HepG2 (cell line): ENCODE measurements around the gene CKS2. TPM values are rescaled to one million over a fixed set of nuclear protein-coding genes. Genes with fewer than 3 reads are reported as not detected.

ENCODE experiments used
- ATAC-seq: fragments of 200-7000 bp; cut with Tn5 transposase; 3 replicates; pipeline ENCODE4 v1.9.1; 2020; ENCODE audit warnings: mild to moderate bottlenecking, moderate library complexity
- BruUV-seq: library from RNA; stranded (reverse); fragments of 400-500 nt; replicated peaks from 2 replicates; lab custom pipeline; 2021; lab: Mats Ljungman, UMichigan
- CTCF ChIA-PET: fragments of 300-600 bp; formaldehyde crosslinking; extraction: SDS; loops from one replicate; lab custom pipeline; 2021; ENCODE audit warnings: low total read pairs, inconsistent platforms, low intra/inter-chr PET ratio; lab: Yijun Ruan, JAX
- POLR2A ChIA-PET: fragments of 350-600 bp; sonication (Branson Sonifier 250); formaldehyde crosslinking; loops from one replicate; lab custom pipeline; 2020; ENCODE audit warnings: antibody characterized with exemption, inconsistent platforms; lab: Yijun Ruan, JAX
- DNase-seq: peaks from one replicate; pipeline ENCODE4 v3.0.0-alpha.2; 2015; ENCODE audit warnings: low spot score
- FAIRE-seq: peaks from 3 replicates; lab custom pipeline; 2011; peaks lifted over from hg19 to GRCh38; lab: Jason Lieb, UNC
- H2AFZ ChIP-seq: one replicate; pipeline ENCODE4 v1.6.1; 2011; ENCODE audit warnings: low read length, inconsistent platforms
- H3K27ac ChIP-seq: fragments of 300-600 bp; 3 replicates; pipeline ENCODE4 v1.8.0; 2011; ENCODE audit warnings: mixed run types, mild to moderate bottlenecking, mixed read lengths, low read length, inconsistent platforms; ENCODE audit not compliant: insufficient read depth; ENCODE audit errors: extremely low read length
- H3K27me3 ChIP-seq, 2 experiments: fragments of 200-600 bp in 1 of 2; 2 replicates in 1 of 2; 3 replicates in 1 of 2; pipeline versions ENCODE4 v1.6.0 to v1.8.0; 2011; ENCODE audit warnings: low read length in 2 of 2, mild to moderate bottlenecking in 2 of 2, moderate library complexity in 2 of 2, inconsistent platforms in 1 of 2; ENCODE audit not compliant: insufficient read depth in 2 of 2, control insufficient read depth in 1 of 2
- H3K36me3 ChIP-seq, 2 experiments: fragments of 200-600 bp in 1 of 2; replicated peaks in 1 of 2; 2 replicates in 1 of 2; 3 replicates in 1 of 2; pipeline versions ENCODE4 v1.5.1 to v1.8.0; 2011; ENCODE audit warnings: low read length in 2 of 2, inconsistent platforms in 1 of 2; ENCODE audit not compliant: insufficient read depth in 2 of 2, control insufficient read depth in 1 of 2
- H3K4me1 ChIP-seq: 2 replicates; pipeline ENCODE4 v1.5.1; 2012; ENCODE audit warnings: low read length, inconsistent platforms; ENCODE audit not compliant: insufficient read depth
- H3K4me2 ChIP-seq: 2 replicates; pipeline ENCODE4 v1.6.0; 2011; ENCODE audit warnings: low read depth, low read length, inconsistent platforms
- H3K4me3 ChIP-seq, 3 experiments: fragments of 200-600 bp in 1 of 3; sonication (generic), shearing (Covaris generic) in 1 of 3; replicated peaks in 1 of 3; 2 replicates each; pipeline ENCODE4 v1.5.1; 2011 to 2016; ENCODE audit warnings: low read length in 3 of 3, inconsistent platforms in 2 of 3, low read depth in 2 of 3, mild to moderate bottlenecking in 2 of 3, control low read depth in 1 of 3, mixed read lengths in 1 of 3; ENCODE audit not compliant: insufficient read depth in 1 of 3
- H3K79me2 ChIP-seq: one replicate; pipeline ENCODE4 v1.6.1; 2011; ENCODE audit warnings: low read length, inconsistent platforms; ENCODE audit not compliant: insufficient read depth
- H3K9ac ChIP-seq: 2 replicates; pipeline ENCODE4 v1.6.0; 2011; ENCODE audit warnings: mild to moderate bottlenecking, low read depth, low read length, inconsistent platforms; ENCODE audit not compliant: insufficient read depth
- H3K9me3 ChIP-seq: 2 replicates; pipeline ENCODE4 v1.5.1; 2012; ENCODE audit warnings: mild to moderate bottlenecking, low read length
- H4K20me1 ChIP-seq: 2 replicates; pipeline ENCODE4 v1.6.0; 2011; ENCODE audit warnings: inconsistent platforms, mild to moderate bottlenecking, low read length, moderate library complexity; ENCODE audit not compliant: insufficient read depth
- ATF7 ChIP-seq, 2 experiments: fragments of 450-650 bp in 1 of 2; sonication (generic) in 1 of 2; formaldehyde crosslinking in 1 of 2; IDR thresholded peaks; 2 replicates each; pipeline versions ENCODE4 v1.4.0 to v1.6.1; 2016 to 2020; ENCODE audit warnings: antibody characterized with exemption in 1 of 2, mild to moderate bottlenecking in 1 of 2, missing genetic modification reagents in 1 of 2
- CHCHD3 ChIP-seq: sonication (generic); formaldehyde crosslinking; IDR thresholded peaks from 2 replicates; pipeline ENCODE4 v1.8.0; 2022; ENCODE audit warnings: mild to moderate bottlenecking, missing genetic modification reagents, moderate library complexity
- FOXO1 ChIP-seq: sonication (generic); formaldehyde crosslinking; IDR thresholded peaks from 2 replicates; pipeline ENCODE4 v1.4.0; 2020; ENCODE audit warnings: missing genetic modification reagents
- HNRNPL ChIP-seq: fragments of 200-400 bp; formaldehyde crosslinking; IDR thresholded peaks from 2 replicates; pipeline ENCODE4 v1.6.1; 2017; ENCODE audit warnings: mild to moderate bottlenecking, low read depth, low read length
- ISL2 ChIP-seq: sonication (generic); formaldehyde crosslinking; IDR thresholded peaks from 2 replicates; pipeline ENCODE4 v1.5.0; 2020; ENCODE audit warnings: missing genetic modification reagents
- JUNB ChIP-seq: sonication (generic); formaldehyde crosslinking; IDR thresholded peaks from 2 replicates; pipeline ENCODE4 v1.8.0; 2022; ENCODE audit warnings: missing genetic modification reagents, mild to moderate bottlenecking, borderline replicate concordance
- KDM3A ChIP-seq: IDR thresholded peaks from 2 replicates; pipeline ENCODE4 v1.6.1; 2018; ENCODE audit warnings: low read depth, missing compliant biosample characterization
- PPARG ChIP-seq: conservative IDR thresholded peaks from 2 replicates; pipeline ENCODE4 v1.6.1; 2016; ENCODE audit warnings: missing biosample characterization, missing genetic modification reagents
- SRY ChIP-seq: sonication (generic); formaldehyde crosslinking; IDR thresholded peaks from 2 replicates; pipeline ENCODE4 v1.8.0; 2022; ENCODE audit warnings: mild to moderate bottlenecking, missing genetic modification reagents
- ZFYVE20 ChIP-seq: sonication (generic); formaldehyde crosslinking; IDR thresholded peaks from 2 replicates; pipeline ENCODE4 v1.8.0; 2023; ENCODE audit warnings: low read depth, mild to moderate bottlenecking, moderate library complexity, missing genetic modification reagents, borderline replicate concordance
- ZNF18 ChIP-seq: sonication (generic); formaldehyde crosslinking; IDR thresholded peaks from 2 replicates; pipeline ENCODE4 v1.8.0; 2022; ENCODE audit warnings: mild to moderate bottlenecking, missing genetic modification reagents; ENCODE audit not compliant: insufficient replicate concordance
- ZNF251 ChIP-seq: sonication (generic); formaldehyde crosslinking; IDR thresholded peaks from 2 replicates; pipeline ENCODE4 v1.9.0; 2021; ENCODE audit warnings: mild to moderate bottlenecking, missing genetic modification reagents
- ZNF331 ChIP-seq: sonication (generic); formaldehyde crosslinking; IDR thresholded peaks from 2 replicates; pipeline ENCODE4 v1.4.0; 2020; ENCODE audit warnings: missing genetic modification reagents
- ZNF577 ChIP-seq: sonication (generic); formaldehyde crosslinking; IDR thresholded peaks from 2 replicates; pipeline ENCODE4 v1.4.0; 2020; ENCODE audit warnings: mild to moderate bottlenecking, low read depth, missing genetic modification reagents, borderline replicate concordance
- ZNF619 ChIP-seq: sonication (generic); formaldehyde crosslinking; IDR thresholded peaks from 2 replicates; pipeline ENCODE4 v1.4.0; 2020; ENCODE audit warnings: mild to moderate bottlenecking, missing genetic modification reagents
- ZNF775 ChIP-seq: sonication (generic); formaldehyde crosslinking; IDR thresholded peaks from 2 replicates; pipeline ENCODE4 v1.4.0; 2020; ENCODE audit warnings: missing genetic modification reagents, mild to moderate bottlenecking, moderate library complexity, borderline replicate concordance
- ZNF780A ChIP-seq: sonication (generic); formaldehyde crosslinking; IDR thresholded peaks from 2 replicates; pipeline ENCODE4 v1.8.0; 2022; ENCODE audit warnings: mild to moderate bottlenecking, missing genetic modification reagents, moderate library complexity
- WGBS: methylation state at CpG from one replicate; pipeline ENCODE4 v1.1.6; 2017; ENCODE audit warnings: low lambda C conversion rate; 5-methylcytosine and 5-hydroxymethylcytosine counted together
- in situ Hi-C: cut with HindIII; loops from 2 replicates; pipeline ENCODE4 v1.10.0; 2017; ENCODE audit warnings: low pct_unique_long_range_greater_than_20kb; ENCODE audit not compliant: extremely low pct_ligation_motif_present
- intact Hi-C: fragments of 100-400 bp; cut with micrococcal nuclease; formaldehyde crosslinking; loops from one replicate; pipeline ENCODE4 v1.10.0; 2022; ENCODE audit not compliant: unreplicated experiment
- polyA plus RNA-seq, 8 experiments: library from polyadenylated mRNA; depleted of rRNA in 3 of 8; stranded (reverse) in 7 of 8; unstranded in 1 of 8; fragments of >200 nt; fragmentation: Illumina TruSeq in 4 of 8; extraction: Trizol in 4 of 8; gene quantifications; 2 replicates each; pipeline versions ENCODE4 v1.2.1 to v1.2.3, GENCODE V29; 2011 to 2016; ENCODE audit warnings: low read depth in 4 of 8, missing spikeins in 1 of 8, mixed read lengths in 1 of 8; ENCODE audit not compliant: insufficient read depth in 1 of 8
- total RNA-seq, 5 experiments: library from RNA; depleted of rRNA; stranded (reverse); fragments of >200 nt; fragmentation: Illumina TruSeq; extraction: Trizol; gene quantifications; 2 replicates each; pipeline ENCODE4 v1.2.3, GENCODE V29; 2016; ENCODE audit warnings: low read depth in 1 of 5
- TF ChIP-seq, protein P1 (sequence below): sonication (generic); formaldehyde crosslinking; IDR thresholded peaks from 2 replicates; pipeline ENCODE4 v1.4.0; 2020; ENCODE audit warnings: missing genetic modification reagents, borderline replicate concordance
- TF ChIP-seq, protein P2 (sequence below): sonication (generic); formaldehyde crosslinking; IDR thresholded peaks from 2 replicates; pipeline ENCODE4 v1.4.0; 2020; ENCODE audit warnings: missing genetic modification reagents

Gene CKS2
- total and polyA plus RNA-seq, 2 of the 13 experiments (the other 11 are each of a cell fraction or from before 2014, with no cell fraction given): 251 to 317 TPM

- TF ChIP-seq, protein P1, sequence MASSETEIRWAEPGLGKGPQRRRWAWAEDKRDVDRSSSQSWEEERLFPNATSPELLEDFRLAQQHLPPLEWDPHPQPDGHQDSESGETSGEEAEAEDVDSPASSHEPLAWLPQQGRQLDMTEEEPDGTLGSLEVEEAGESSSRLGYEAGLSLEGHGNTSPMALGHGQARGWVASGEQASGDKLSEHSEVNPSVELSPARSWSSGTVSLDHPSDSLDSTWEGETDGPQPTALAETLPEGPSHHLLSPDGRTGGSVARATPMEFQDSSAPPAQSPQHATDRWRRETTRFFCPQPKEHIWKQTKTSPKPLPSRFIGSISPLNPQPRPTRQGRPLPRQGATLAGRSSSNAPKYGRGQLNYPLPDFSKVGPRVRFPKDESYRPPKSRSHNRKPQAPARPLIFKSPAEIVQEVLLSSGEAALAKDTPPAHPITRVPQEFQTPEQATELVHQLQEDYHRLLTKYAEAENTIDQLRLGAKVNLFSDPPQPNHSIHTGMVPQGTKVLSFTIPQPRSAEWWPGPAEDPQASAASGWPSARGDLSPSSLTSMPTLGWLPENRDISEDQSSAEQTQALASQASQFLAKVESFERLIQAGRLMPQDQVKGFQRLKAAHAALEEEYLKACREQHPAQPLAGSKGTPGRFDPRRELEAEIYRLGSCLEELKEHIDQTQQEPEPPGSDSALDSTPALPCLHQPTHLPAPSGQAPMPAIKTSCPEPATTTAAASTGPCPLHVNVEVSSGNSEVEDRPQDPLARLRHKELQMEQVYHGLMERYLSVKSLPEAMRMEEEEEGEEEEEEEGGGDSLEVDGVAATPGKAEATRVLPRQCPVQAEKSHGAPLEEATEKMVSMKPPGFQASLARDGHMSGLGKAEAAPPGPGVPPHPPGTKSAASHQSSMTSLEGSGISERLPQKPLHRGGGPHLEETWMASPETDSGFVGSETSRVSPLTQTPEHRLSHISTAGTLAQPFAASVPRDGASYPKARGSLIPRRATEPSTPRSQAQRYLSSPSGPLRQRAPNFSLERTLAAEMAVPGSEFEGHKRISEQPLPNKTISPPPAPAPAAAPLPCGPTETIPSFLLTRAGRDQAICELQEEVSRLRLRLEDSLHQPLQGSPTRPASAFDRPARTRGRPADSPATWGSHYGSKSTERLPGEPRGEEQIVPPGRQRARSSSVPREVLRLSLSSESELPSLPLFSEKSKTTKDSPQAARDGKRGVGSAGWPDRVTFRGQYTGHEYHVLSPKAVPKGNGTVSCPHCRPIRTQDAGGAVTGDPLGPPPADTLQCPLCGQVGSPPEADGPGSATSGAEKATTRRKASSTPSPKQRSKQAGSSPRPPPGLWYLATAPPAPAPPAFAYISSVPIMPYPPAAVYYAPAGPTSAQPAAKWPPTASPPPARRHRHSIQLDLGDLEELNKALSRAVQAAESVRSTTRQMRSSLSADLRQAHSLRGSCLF (CRISPR knock-in tag): no peak
- TF ChIP-seq ZNF780A: no peak
- no peak for TF ChIP-seq JUNB
- TF ChIP-seq ZNF775: no peak
- no peak for TF ChIP-seq SRY
- TF ChIP-seq ZFYVE20 (CRISPR knock-in tag): no peak
- no peak for TF ChIP-seq ZNF251 (CRISPR knock-in tag)
Observed at GRCh38 chr9:89345476-89345875, 34.5 kb downstream of the CKS2 start (continued).

DNA sequence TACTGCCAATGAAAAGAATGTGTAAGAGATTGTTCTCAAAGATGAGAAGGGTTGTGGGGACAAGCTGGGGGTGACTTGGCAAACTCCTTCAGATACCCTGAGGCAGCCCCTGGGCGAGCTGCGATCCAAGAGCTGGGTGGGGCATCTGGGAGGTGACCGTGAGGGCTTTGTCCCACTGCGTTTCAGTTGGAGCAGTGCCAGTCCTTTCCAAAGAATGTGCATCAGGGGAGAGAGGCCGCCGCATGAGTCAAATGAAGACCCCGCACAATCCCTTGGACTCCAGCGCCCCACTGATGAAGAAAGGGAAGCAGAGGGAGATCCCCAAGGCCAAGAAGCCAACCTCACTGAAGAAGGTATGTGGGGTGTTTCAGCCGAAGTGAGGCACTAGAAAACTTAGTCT, 35.7 kb downstream of the CKS2 start:
- Histone ChIP-seq H2AFZ (no peak overlapping the region), H3K9ac (no peak overlapping the region), H3K4me2 (no peak overlapping the region), H3K27ac (no peak overlapping the region), H3K4me3 (no peak overlapping the region), H3K79me2 (no peaks in the 10 kb centered on the region), H3K4me1 (peaks cover 16% of the 10 kb centered on the region), H4K20me1 (no peaks in the 10 kb centered on the region), H3K9me3 (no peaks in the 10 kb centered on the region), H3K27me3 (no peaks in the 10 kb centered on the region), H3K36me3 (peaks cover 18 to 69% of the 10 kb centered on the region in 2 experiments)
- no TSS peak for BruUV-seq
- intact Hi-C loops: no loop called here
- ATAC-seq: no peak
- over 99% methylated on average over 8 of the region's 9 CpGs for WGBS
- in situ Hi-C loops: no loop called here
- CTCF ChIA-PET: no interaction called here
- POLR2A ChIA-PET: no interaction called here
- no peak for DNase-seq
- no peak for FAIRE-seq
- TF ChIP-seq KDM3A (no peak), ZNF331 (CRISPR knock-in tag) (no peak), PPARG (CRISPR knock-in tag) (no peak), FOXO1 (no peak), HNRNPL (no peak), ZNF619 (no peak), ATF7 (IDR thresholded peaks at IDR 0.05) (no peak), ATF7 (CRISPR knock-in tag; IDR thresholded peaks at IDR 0.05) (no peak), CHCHD3 (CRISPR knock-in tag) (no peak), ZNF577 (CRISPR knock-in tag) (no peak), ISL2 (no peak), ZNF18 (CRISPR knock-in tag) (no peak)
- TF ChIP-seq, protein P2, sequence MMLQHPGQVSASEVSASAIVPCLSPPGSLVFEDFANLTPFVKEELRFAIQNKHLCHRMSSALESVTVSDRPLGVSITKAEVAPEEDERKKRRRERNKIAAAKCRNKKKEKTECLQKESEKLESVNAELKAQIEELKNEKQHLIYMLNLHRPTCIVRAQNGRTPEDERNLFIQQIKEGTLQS (CRISPR knock-in tag): no peak
